ENCODE data around the gene FADD.
"Not testable (repeated sequence)": the region's sequence is repeated elsewhere in the genome, so short reads cannot be mapped to it uniquely, and the experiment has no call there.

The FADD gene

DNA sequence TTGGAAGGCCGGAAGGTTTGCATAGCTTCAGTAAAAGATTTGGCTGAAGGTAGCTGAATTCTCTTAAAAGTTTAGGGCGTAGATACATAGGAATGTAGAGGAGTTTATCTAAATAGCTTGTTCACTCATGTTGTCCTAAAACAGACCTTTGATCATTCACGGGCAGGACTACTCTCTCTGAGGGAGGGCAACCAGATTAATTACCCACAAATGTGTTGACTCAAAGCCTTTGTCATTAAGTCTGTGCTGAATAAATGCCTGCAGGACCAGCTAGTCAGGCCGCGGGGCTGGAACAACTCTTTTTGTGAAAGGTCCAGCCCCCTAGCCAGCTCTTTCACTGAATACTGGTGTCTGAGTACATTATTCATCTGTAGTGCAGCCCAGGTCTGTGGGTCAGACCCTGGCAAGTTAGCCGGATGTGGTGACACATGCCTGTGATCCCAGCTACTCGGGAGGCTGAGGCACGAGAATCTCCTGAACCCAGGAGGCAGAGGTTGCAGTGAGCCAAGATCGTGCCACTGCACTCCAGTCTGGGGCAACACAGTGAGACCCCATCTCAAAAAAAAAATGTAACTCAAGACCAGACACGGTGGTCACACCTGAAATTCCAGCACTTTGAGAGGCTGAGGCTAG, 2.8 kb upstream of the FADD start:
- no peak for DNase-seq (ENCODE audit: low spot score)
- Histone ChIP-seq H3K4me3 (no peak overlapping the region), H3K27ac (no peak overlapping the region)
- TF ChIP-seq, protein P1, sequence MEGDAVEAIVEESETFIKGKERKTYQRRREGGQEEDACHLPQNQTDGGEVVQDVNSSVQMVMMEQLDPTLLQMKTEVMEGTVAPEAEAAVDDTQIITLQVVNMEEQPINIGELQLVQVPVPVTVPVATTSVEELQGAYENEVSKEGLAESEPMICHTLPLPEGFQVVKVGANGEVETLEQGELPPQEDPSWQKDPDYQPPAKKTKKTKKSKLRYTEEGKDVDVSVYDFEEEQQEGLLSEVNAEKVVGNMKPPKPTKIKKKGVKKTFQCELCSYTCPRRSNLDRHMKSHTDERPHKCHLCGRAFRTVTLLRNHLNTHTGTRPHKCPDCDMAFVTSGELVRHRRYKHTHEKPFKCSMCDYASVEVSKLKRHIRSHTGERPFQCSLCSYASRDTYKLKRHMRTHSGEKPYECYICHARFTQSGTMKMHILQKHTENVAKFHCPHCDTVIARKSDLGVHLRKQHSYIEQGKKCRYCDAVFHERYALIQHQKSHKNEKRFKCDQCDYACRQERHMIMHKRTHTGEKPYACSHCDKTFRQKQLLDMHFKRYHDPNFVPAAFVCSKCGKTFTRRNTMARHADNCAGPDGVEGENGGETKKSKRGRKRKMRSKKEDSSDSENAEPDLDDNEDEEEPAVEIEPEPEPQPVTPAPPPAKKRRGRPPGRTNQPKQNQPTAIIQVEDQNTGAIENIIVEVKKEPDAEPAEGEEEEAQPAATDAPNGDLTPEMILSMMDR (IDR thresholded peaks at IDR 0.05): no peak

- DNase-seq (ENCODE audit: low spot score); H3K4me3 ChIP-seq; H3K27ac ChIP-seq: not testable (repeated sequence)
Observed at GRCh38 chr11:70201047-70201446, 2.0 kb upstream of the FADD start.

DNA sequence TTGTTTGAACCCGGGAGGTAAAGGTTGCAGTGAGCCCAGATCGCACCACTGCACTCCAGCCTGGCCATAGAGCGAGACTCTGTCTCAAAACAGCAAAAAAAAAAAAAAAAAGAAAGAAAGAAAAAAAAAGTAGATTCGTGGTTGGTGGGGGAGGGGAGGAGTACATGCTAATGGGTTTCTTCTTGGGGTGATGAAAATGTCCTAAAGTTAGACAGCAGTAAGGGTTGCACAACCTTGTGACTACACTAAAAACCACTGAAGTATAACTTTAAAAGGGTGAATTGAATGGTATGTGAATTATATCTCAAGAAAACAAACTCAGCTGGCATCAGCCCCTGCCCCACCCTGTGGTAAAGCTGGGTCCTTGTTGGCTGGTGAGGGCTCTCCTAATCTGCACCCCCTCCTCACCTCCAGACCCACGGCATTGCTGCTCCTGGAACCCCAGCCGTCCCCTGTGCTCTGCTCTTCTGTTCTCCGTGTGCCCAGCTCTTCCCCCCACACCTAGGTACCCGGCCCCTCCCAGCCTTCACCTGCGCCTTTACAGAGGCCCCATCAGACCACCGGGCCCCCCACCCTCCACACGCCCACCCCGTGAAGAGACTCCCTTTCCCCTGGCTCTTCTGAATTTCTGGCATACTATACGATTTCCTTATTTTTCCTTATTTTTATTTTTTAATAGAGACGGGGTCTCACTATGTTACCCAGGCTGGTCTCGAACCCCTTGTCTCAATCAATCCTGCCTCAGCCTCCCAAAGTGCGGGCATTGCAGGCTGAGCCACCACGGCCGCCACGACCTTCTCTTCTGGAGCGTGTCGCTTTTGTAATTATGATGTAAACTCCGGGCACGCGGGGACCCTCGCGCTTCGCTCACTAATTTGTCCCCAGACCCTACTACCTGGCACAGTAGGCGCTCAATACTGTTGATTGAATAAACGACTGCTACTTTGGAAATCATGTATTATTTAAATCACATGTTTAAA, 924 bp upstream of the FADD start:
- DNase-seq (ENCODE audit: low spot score): no peak
- Histone ChIP-seq H3K27ac (peak overlapping the region in 1 of 2 donors; percentile 95), H3K4me3 (peak overlapping the region; percentile 89)
- TF ChIP-seq, protein P1 (IDR thresholded peaks at IDR 0.05): no peak

DNA sequence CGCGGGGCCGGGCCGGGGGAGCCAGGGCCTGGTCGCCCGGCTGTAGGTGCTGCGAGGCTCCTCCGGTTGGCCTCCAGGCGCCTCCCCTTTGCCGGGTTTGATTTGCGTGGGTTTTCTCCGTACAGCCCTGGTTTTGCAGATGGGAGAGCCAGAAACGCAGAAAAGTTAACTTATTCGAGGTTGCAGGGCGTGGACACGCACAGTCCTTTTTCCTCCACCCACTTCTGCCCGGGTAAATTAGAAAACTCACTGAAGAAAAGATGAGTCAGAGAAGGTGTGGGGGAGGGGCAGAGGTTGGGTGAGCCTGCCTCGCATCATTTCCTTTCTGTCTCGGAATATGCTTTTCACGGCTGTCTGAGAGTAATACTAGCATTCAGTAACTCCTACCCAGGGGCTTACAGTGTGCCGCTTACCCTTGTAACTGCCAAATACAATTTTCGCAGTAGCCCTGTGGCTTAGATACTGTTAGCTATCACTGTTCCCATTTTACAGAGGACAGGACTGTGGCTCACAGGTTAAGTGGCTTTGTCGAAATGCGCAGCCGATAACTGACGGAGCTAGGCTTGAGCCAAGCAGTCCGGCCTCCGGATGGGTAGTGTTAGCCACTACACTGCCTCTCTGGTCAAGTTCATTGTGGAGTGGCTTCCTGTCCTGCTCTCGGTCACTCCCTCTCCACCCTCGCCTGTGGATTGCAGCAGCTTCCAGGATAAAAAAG, 812 bp downstream of the FADD start:
- Histone ChIP-seq H3K27ac (peak overlapping the region; percentile 81 to 95), H3K4me3 (peak overlapping the region; percentile 89)
- no peak for DNase-seq (ENCODE audit: low spot score)
- TF ChIP-seq, protein P1 (IDR thresholded peaks at IDR 0.05): no peak

DNA sequence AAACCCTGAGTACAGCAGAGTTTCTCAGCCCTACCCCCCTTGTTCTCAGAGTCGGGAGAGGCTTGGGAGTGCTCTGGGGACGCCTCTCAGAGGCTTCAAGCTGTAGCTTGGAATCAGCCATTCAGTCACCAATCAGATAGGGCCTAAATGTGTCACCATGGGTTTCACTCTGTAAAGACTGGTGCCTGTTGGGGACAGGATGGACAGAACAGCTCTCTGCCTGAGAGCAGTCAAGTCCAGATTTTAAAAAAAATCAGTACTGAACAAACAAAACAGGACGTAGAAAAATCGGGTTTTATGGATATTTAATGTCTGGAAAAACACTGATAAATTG, 1.3 kb downstream of the FADD start:
- H3K4me3 ChIP-seq: peak overlapping the region; percentile 89
- TF ChIP-seq, protein P1 (IDR thresholded peaks at IDR 0.05): no peak
- DNase-seq (ENCODE audit: low spot score): no peak
- H3K27ac ChIP-seq: peak overlapping the region; percentile 81 to 95

DNA sequence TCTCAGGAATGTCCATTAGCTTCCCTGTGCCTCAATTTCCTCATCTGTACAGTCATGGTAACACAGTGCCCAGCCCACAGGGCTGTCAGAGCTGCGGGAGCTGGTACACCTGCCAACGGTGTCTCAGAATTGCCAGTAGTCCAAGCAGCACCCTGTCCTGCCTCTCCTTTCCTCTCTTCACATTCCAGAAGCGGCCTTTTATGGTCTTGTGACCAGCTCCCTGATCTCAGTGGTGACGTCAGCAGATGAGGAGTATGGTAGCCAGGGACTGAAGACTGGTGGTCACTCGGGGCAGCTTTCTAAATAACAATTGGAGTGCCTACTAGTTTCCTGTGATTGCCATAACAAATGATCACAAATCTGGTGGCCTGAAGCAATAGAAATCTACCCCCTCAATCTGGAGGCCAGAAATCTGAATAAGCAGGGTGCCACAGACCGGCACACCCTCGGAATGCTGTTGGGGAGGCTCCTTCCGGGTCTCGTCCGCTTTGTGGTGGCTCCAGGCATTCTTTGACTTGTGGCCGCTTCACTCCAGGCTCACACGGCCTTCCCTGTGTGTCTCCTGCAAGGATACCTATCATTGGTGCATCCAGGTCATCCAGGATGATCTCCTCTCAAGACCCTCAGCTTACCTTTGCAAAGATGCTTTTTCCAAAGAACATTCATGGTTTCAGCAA, 2.1 kb downstream of the FADD start:
- Histone ChIP-seq H3K4me3 (peak overlapping the region; percentile 89), H3K27ac (peak overlapping the region in 1 of 2 donors; percentile 95)
- TF ChIP-seq, protein P1 (IDR thresholded peaks at IDR 0.05): no peak
- no peak for DNase-seq (ENCODE audit: low spot score)

- Histone ChIP-seq H3K4me3 (no peak overlapping the region), H3K27ac (no peak overlapping the region)
- TF ChIP-seq, protein P1 (IDR thresholded peaks at IDR 0.05): no peak
- no peak for DNase-seq (ENCODE audit: low spot score)
Observed at GRCh38 chr11:70205766-70206165, 2.7 kb downstream of the FADD start.
